HG03342 (cell line): ENCODE measurements around the gene DPM3.
A peak's percentile ranks its signal among the peaks of the same experiment; 100 is the strongest.
"Not testable (repeated sequence)": the region's sequence is repeated elsewhere in the genome, so short reads cannot be mapped to it uniquely, and the experiment has no call there.

Source experiments
- ATAC-seq: cut with Tn5 transposase; IDR thresholded peaks from one replicate; pipeline ENCODE4 v1.9.1; 2021; ENCODE audit warnings: mild to moderate bottlenecking, moderate library complexity; ENCODE audit not compliant: unreplicated experiment

Gene DPM3

GRCh38 chr1:155175927-155176371, 35.6 kb upstream of the DPM3 start:
- ATAC-seq, result no peak

DNA sequence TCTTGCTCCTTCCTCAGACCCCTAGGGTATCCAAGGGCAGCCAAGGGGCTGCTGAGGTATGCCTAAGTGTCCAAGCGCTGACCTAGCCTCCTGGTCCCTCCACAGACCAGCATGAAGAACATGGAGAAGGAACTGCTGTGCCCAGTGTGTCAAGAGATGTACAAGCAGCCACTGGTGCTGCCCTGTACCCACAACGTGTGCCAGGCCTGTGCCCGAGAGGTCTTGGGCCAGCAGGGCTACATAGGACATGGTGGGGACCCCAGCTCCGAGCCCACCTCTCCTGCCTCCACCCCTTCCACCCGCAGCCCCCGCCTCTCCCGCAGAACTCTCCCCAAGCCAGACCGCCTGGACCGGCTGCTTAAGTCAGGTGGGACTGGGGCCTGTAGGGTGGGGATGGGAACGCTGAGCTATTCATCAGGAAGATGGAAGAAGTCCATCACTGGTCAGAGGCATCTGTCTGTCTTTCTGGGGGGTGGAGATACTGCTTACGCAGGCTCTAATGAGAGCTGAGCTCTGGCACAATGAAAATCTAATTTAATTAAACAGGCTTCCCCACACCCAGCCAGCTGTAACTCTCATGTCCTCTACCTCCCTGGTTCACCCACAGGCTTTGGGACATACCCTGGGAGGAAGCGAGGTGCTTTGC, 35.1 kb upstream of the DPM3 start:
- no peak for ATAC-seq

DNA sequence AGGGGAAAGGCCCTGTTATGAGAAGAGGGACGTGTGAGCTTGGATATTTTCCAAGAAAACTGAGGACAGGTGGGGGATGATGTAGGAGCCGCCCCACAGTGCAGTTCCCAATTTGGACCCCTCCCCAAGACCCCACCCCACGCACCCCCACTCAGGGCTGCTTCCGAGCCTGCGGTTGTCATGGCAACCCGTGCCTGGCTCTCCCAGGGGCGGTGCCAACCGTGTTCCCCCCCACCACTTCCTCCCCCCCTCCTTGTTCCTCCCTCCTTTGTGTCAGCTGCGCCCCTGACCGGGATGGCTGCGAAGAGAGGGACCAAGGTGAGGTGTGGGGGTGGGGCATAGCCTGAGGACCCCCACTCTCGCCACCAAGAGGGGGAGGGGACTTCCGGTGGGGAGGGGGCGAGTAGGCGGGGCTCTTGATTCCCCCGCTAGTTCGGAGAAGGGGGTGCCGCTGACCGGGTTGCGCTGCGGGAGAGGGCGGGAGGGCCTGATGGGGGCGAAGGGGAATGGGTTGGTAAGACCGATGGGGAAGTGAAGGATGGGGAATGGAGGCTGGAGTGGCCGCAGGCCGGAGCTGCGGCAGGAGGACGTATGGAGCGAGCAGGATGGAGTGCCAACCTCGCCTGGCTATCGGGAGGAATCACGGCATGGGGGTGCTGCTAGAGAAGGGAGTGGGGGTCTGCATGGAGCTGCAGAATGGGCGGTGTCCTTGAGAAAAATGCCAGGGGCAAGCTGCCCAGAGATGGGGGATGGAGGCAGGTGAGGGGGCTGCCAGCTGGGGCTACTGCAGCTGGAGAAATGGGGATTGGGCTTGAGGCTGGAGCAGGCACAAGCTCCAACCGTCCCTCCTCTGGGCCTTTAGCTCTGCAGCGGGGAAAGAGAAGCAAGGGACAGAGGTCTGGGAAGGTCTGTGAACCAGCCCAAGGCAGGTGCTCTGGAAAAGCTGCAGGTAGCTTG, 34.3 kb upstream of the DPM3 start:
- no peak for ATAC-seq

- ATAC-seq, result no peak
Measured at GRCh38 chr1:155173478-155174323, 33.4 kb upstream of the DPM3 start, which contains the start of gene TRIM46. TSS of gene TRIM46 (plus strand) at chr1:155173849. CDS start at chr1:155173967, 118 bp downstream.

DNA sequence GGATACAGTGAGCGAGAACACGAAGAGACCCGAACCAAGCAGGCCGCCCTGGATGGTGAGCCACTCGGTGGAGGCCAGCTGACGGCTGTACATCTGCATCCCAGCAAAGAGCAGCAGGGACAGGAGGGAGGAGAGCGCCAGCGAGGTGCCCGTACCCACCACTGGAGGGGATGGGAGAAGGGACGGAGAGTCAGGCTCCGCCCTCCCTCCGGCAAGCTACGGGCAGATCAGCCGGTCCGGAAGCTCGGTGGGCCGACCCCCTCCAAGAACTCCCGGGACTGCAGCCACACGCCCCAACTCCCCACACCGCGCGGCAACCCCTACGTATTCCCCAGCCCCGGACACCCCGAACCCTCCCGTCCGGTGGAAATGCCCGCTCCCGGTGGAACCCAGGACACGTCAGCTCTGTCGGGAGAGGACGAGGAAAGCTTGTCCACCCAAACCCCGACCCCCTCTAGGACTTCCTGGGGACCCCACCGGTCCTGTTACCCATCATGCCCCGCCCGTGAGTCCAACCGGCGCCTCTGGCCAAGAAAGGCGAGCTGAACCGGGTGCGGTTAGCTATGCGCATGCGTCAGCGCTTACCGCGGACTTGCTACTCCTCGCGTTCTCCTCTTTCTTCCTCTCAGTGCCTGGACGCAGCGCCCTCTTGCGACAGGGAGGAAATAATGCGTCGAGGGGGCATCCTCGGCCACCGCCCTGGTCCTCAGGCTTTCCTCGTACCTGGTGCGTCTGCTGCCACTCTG, 32.6 kb upstream of the DPM3 start, which contains the start of gene KRTCAP2:
KRTCAP2 (minus strand) TSS at position 573 of the 746 bp plus-strand sequence; CDS start at position 493, 80 bp downstream.
- ATAC-seq, result peak; percentile 67

GRCh38 chr1:155171836-155172731, 31.8 kb upstream of the DPM3 start:
- ATAC-seq, result peak; percentile 24

DNA sequence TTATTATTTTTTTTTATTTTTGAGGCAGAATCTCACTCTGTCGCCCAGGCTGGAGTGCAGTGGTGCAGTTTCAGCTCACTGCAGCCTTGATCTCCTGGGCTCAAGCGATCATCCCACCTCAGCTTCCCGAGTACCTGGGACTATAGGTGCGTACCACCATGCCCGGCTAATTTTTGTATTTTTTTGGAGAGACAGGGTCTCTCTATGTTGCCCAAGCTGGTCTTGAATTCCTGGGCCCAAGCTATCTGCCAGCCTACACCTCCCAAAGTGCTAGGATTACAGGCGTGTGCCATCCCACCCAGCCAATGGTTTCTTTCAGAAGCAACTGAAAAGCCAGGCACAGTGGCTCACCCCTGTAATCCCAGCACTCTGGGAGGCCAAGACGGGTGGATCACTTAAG, 30.5 kb upstream of the DPM3 start:
- no peak for ATAC-seq

- no peak for ATAC-seq
Measured at GRCh38 chr1:155170101-155170785, 29.9 kb upstream of the DPM3 start.

DNA sequence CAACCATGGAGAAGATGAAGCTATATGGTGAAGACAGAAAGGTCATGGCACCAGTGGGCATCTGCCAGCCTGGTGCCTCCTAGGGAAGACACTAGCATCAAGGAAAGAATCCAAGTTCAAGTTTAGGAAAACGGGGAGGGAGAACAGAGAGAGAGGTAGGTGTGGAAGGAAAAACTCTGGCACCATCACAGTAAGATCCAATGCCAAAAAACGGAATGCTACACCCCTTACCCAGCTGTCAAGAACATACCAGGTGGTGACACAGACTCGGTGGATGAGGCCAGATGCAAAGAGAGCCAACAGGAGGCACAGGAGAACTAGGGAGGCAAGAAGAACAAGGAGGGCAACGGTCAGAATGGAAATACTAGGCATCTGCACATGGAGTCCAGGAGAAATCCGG, 29.2 kb upstream of the DPM3 start:
- ATAC-seq, result no peak

- no peak for ATAC-seq
Measured at GRCh38 chr1:155168456-155169210, 28.3 kb upstream of the DPM3 start.

- not testable (repeated sequence) for ATAC-seq
Measured at GRCh38 chr1:155168105-155168445, 27.7 kb upstream of the DPM3 start.

GRCh38 chr1:155167166-155168104, 27.1 kb upstream of the DPM3 start:
- ATAC-seq, result no peak

GRCh38 chr1:155166471-155167165, 26.3 kb upstream of the DPM3 start:
- no peak for ATAC-seq

DNA sequence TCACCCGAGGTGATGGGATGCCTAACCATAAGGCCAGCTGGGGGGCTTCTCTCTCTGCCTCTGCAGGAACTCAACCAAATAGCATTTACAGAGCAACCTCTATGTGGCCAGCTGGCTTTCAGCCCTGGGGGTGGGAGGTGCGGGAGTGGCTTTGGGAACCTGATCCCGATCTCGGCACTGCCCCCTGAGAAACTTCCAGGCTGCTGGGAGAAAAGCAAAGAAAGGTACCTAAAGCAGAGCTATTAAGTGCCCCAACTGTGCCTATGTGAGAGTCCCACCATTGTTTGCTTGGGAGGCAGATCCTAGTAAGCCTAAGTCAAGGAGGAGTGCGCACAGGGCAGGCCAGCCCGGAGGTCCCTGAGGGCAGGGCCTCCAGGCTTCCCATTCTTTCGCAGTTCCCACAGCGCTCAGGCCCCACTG, 25.7 kb upstream of the DPM3 start:
- no peak for ATAC-seq

- not testable (repeated sequence) for ATAC-seq
Measured at GRCh38 chr1:155164625-155165024, 24.3 kb upstream of the DPM3 start.

DNA sequence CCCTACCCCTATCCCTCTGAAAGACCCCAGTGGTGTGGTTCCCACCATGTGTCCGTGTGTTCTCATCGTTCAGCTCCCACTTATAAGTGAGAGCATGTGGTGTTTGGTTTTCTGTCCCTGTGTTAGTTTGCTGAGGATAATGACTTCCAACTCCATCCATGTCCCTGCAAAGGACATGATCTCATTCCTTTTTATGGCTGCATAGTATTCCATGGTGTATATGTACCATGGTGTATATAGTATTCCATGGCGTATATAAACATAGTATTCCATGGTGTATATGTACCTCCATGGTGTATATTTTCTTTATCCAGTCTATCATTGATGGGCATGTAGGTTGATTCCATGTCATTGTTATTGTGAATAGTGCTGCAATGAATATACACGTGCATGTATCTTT, 23.5 kb upstream of the DPM3 start:
- ATAC-seq, result not testable (repeated sequence)
